ENCODE data around the gene ANTXRL.

DNA sequence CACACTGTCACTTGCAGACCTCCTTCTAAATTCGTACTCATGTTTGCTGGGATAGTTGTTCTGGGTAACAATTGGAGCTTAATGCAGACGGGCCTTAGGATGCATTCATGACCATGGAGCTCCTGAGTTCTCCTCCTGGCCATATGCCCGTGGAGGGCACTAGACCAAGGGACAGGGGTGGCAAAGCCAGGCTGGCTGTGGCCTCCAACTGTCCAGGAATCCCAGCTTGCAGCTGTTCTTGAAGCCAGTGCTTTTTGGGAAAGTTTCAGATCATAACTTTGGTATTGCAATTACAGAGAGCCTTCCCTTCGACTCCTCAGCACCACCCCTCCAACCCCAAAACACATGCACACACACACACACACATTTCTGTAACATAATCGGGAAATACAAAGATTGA is 30.6 kb downstream of the ANTXRL start:
- TF ChIP-seq, protein P1, sequence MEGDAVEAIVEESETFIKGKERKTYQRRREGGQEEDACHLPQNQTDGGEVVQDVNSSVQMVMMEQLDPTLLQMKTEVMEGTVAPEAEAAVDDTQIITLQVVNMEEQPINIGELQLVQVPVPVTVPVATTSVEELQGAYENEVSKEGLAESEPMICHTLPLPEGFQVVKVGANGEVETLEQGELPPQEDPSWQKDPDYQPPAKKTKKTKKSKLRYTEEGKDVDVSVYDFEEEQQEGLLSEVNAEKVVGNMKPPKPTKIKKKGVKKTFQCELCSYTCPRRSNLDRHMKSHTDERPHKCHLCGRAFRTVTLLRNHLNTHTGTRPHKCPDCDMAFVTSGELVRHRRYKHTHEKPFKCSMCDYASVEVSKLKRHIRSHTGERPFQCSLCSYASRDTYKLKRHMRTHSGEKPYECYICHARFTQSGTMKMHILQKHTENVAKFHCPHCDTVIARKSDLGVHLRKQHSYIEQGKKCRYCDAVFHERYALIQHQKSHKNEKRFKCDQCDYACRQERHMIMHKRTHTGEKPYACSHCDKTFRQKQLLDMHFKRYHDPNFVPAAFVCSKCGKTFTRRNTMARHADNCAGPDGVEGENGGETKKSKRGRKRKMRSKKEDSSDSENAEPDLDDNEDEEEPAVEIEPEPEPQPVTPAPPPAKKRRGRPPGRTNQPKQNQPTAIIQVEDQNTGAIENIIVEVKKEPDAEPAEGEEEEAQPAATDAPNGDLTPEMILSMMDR (IDR thresholded peaks at IDR 0.05; ENCODE audit: control extremely low read depth in 1 of 3, insufficient read depth in 1 of 3, low read depth in 1 of 3, low read length in 3 of 3): no peak
- TF ChIP-seq, protein P2, sequence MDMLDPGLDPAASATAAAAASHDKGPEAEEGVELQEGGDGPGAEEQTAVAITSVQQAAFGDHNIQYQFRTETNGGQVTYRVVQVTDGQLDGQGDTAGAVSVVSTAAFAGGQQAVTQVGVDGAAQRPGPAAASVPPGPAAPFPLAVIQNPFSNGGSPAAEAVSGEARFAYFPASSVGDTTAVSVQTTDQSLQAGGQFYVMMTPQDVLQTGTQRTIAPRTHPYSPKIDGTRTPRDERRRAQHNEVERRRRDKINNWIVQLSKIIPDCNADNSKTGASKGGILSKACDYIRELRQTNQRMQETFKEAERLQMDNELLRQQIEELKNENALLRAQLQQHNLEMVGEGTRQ (IDR thresholded peaks at IDR 0.05; ENCODE audit: low read length): no peak
- TF ChIP-seq, protein P3, sequence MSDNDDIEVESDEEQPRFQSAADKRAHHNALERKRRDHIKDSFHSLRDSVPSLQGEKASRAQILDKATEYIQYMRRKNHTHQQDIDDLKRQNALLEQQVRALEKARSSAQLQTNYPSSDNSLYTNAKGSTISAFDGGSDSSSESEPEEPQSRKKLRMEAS (IDR thresholded peaks at IDR 0.05): no peak
- TF ChIP-seq MAFK (IDR thresholded peaks at IDR 0.05; ENCODE audit: low read depth, low read length) (no peak), TCF12 (IDR thresholded peaks at IDR 0.05; ENCODE audit: low read depth, low read length) (no peak), TAF1 (IDR thresholded peaks at IDR 0.05; ENCODE audit: low read depth, low read length) (no peak)

Measured in H1 (cell line).